MCF 10A (cell line): ENCODE results near the gene MBLAC1. TPM values are rescaled to one million over a fixed set of nuclear protein-coding genes. Genes with fewer than 3 reads are reported as not detected.
A peak's percentile ranks its signal among the peaks of the same experiment; 100 is the strongest.

Source experiments
- BruUV-seq: library from RNA; stranded (reverse); fragments of 400-500 nt; replicated peaks from 2 replicates; lab custom pipeline; 2021; lab: Mats Ljungman, UMichigan
- CTCF ChIA-PET: fragments of 300-600 bp; sonication (Branson Sonifier 250); formaldehyde crosslinking; extraction: SDS; loops from one replicate; lab custom pipeline; 2021; ENCODE audit warnings: antibody characterized with exemption, inconsistent platforms; lab: Yijun Ruan, JAX
- POLR2A ChIA-PET: fragments of 300-600, 350-650 bp; sonication (Branson Sonifier 250); formaldehyde crosslinking; extraction: SDS; loops from one replicate; lab custom pipeline; 2020; ENCODE audit warnings: antibody characterized with exemption, inconsistent platforms; lab: Yijun Ruan, JAX
- DNase-seq: peaks from one replicate; pipeline ENCODE4 v3.0.0-alpha.2; 2018; ENCODE audit not compliant: unreplicated experiment
- H3K27ac Mint-ChIP-seq: one replicate; pipeline ENCODE4 v1.8.0; 2022; ENCODE audit warnings: mild to moderate bottlenecking, low read depth, mixed read lengths; ENCODE audit not compliant: unreplicated experiment
- H3K27me3 Mint-ChIP-seq: one replicate; pipeline ENCODE4 v1.8.0; 2022; ENCODE audit warnings: mixed read lengths; ENCODE audit not compliant: insufficient read depth, unreplicated experiment
- H3K36me3 Mint-ChIP-seq: one replicate; pipeline ENCODE4 v1.8.0; 2022; ENCODE audit warnings: mild to moderate bottlenecking, moderate library complexity, mixed read lengths; ENCODE audit not compliant: insufficient read depth, unreplicated experiment
- H3K4me1 Mint-ChIP-seq: one replicate; pipeline ENCODE4 v1.8.0; 2022; ENCODE audit warnings: mixed read lengths; ENCODE audit not compliant: insufficient read depth, unreplicated experiment
- H3K4me3 Mint-ChIP-seq: one replicate; pipeline ENCODE4 v1.8.0; 2022; ENCODE audit warnings: mild to moderate bottlenecking, moderate library complexity, mixed read lengths; ENCODE audit not compliant: unreplicated experiment
- H3K9me3 Mint-ChIP-seq: one replicate; pipeline ENCODE4 v1.8.0; 2022; ENCODE audit warnings: mixed read lengths; ENCODE audit not compliant: unreplicated experiment
- intact Hi-C: fragments of 100-400 bp; cut with micrococcal nuclease; formaldehyde crosslinking; loops from 2 replicates; pipeline ENCODE4 v1.14.1; 2022
- total RNA-seq: library from RNA; stranded (reverse); gene quantifications from 2 replicates; pipeline ENCODE4 v1.2.3, GENCODE V29; 2022
- TF ChIP-seq, protein P1 (sequence below): fragments of 200-600 bp; IDR thresholded peaks from one replicate; pipeline ENCODE4 v1.8.0; 2022; ENCODE audit warnings: antibody characterized with exemption, mild to moderate bottlenecking; ENCODE audit not compliant: unreplicated experiment

Gene MBLAC1
- total RNA-seq, 1 experiment from 2014 or later = 3.2 TPM

DNA sequence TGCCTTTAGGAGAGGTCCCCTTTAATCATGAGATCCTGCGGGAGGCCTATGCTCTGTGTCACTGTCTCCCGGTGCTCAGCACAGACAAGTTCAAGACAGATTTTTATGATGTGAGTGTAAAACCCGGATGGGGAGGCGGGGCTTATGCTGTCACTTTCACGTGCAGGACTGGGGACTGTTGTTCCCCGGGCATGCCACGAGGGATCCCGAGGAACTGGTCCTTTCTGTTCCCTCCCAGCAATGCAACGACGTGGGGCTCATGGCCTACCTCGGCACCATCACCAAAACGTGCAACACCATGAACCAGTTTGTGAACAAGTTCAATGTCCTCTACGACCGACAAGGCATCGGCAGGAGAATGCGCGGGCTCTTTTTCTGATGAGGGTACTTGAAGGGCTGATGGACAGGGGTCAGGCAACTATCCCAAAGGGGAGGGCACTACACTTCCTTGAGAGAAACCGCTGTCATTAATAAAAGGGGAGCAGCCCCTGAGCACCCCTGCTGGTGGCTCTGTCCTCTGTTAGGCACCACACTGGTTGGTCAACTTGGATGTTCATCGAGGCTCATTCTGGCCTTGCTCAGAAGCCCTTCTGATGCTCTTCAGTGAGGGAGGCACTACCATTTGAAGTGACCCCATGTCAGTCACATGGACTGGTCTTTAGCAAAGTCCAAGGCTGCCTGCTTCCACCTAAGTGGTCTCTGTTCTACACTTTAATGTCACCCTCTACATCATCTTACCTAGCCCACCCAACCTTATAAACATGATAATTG lies 35.2 kb upstream of the MBLAC1 start:
- no peaks in the 10 kb centered on the region for H3K27me3 Mint-ChIP-seq
- ChIA-PET CTCF (no interaction called here), POLR2A (interaction anchor here (0.9 to 3.7 kb wide), 5 partner anchors 9 to 39 kb away, joined by 3 to 92 read pairs (median 4); partner anchors contain the start of genes AP4M1, MBLAC1, MCM7 and ZNF3)
- H3K9me3 Mint-ChIP-seq = no peaks in the 10 kb centered on the region
- TSS peak; percentile 78 for BruUV-seq
- no peak overlapping the region for H3K4me3 Mint-ChIP-seq
- TF ChIP-seq, protein P1, sequence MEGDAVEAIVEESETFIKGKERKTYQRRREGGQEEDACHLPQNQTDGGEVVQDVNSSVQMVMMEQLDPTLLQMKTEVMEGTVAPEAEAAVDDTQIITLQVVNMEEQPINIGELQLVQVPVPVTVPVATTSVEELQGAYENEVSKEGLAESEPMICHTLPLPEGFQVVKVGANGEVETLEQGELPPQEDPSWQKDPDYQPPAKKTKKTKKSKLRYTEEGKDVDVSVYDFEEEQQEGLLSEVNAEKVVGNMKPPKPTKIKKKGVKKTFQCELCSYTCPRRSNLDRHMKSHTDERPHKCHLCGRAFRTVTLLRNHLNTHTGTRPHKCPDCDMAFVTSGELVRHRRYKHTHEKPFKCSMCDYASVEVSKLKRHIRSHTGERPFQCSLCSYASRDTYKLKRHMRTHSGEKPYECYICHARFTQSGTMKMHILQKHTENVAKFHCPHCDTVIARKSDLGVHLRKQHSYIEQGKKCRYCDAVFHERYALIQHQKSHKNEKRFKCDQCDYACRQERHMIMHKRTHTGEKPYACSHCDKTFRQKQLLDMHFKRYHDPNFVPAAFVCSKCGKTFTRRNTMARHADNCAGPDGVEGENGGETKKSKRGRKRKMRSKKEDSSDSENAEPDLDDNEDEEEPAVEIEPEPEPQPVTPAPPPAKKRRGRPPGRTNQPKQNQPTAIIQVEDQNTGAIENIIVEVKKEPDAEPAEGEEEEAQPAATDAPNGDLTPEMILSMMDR = no peak
- no peak for DNase-seq
- H3K36me3 Mint-ChIP-seq = peaks cover 75% of the 10 kb centered on the region
- intact Hi-C loops = no loop called here
- H3K27ac Mint-ChIP-seq = no peak overlapping the region
- peaks cover 18% of the 10 kb centered on the region for H3K4me1 Mint-ChIP-seq

DNA sequence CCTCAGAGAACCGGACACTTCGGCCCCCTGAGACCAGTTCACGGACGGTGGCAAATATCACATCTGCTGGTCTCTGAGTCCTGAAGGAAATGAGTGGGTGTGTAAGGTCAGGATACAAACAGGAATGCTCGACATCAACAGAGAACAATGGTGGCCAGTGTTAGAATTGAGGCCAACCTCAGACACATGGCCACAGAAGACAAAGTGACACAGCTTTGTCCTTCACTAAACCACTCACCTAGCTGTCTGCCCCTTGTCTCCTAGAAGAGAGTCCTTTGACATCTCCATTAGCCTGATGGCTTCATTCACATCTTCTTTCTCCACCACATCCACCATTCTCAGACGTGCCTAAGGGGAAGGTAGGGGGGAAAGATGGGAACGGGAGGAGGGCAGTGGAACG lies 33.7 kb upstream of the MBLAC1 start:
- intact Hi-C loops = no loop called here
- DNase-seq = no peak
- ChIA-PET POLR2A (no interaction called here), CTCF (no interaction called here)
- BruUV-seq = no TSS peak
- Mint-ChIP-seq H3K4me3 (no peak overlapping the region), H3K36me3 (peaks cover 90% of the 10 kb centered on the region), H3K4me1 (peaks cover 21% of the 10 kb centered on the region), H3K27ac (no peak overlapping the region), H3K9me3 (no peaks in the 10 kb centered on the region), H3K27me3 (no peaks in the 10 kb centered on the region)
- TF ChIP-seq, protein P1 = no peak

DNA sequence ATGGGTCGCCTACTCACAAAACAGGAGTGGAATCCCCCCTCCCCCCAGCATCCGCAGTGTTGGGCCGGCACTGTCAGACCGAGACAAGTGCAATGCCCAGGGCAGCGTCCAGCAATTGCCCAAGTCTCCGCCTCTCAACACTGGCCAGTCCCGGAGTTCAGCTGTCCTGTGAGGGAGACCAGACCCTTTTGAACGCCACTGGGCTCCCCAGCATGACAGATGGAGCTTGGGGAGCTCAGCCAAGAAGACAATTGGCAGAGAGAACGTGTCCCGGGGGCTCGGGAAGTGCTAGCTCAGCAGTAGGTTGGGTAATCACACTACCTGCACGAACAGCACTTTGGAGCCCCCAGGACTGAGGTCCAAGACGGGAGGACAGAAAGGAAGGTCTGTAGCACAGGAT lies 33.3 kb upstream of the MBLAC1 start:
- peak overlapping the region; percentile 11 for H3K27ac Mint-ChIP-seq
- H3K27me3 Mint-ChIP-seq = no peaks in the 10 kb centered on the region
- BruUV-seq = no TSS peak
- CTCF ChIA-PET = interaction anchor here (0.6 to 1.2 kb wide), 2 partner anchors 11 to 72 kb away, joined by 3 read pairs; no protein-coding TSS in a partner anchor
- peaks cover 94% of the 10 kb centered on the region for H3K36me3 Mint-ChIP-seq
- TF ChIP-seq, protein P1 = no peak
- H3K9me3 Mint-ChIP-seq = no peaks in the 10 kb centered on the region
- intact Hi-C loops = no loop called here
- H3K4me3 Mint-ChIP-seq = no peak overlapping the region
- POLR2A ChIA-PET = no interaction called here
- peaks cover 25% of the 10 kb centered on the region for H3K4me1 Mint-ChIP-seq
- no peak for DNase-seq

DNA sequence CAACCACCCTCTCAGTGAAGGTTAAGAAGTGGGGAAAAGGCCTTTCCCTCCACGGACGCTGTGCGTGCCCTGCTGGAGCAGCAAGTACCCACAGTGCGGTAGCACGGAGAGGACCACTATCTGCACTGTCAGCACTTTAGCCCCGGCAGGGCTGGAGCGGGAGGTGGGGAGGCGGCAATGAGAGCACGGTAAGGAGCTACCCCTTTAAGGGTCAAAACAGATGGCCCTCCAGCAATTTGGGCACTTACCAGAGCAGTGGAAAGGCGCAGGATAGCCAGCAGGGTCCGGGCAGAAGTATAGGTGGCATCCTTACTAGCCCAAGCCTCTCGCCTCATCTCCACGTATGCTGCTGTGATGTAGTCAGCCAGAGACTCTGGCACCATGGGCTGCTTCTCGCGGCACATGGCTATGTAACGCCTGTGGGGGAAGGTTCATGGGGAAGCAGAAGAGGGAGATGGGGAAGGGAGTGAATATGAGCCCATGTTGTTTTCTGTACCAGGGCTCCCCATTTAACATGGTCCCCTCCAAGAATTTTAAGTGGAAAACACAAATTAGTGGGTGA lies 32.8 kb upstream of the MBLAC1 start:
- BruUV-seq = no TSS peak
- CTCF ChIA-PET = interaction anchor here (0.6 to 1.2 kb wide), 2 partner anchors 12 to 71 kb away, joined by 3 read pairs; no protein-coding TSS in a partner anchor
- H3K4me1 Mint-ChIP-seq = peaks cover 29% of the 10 kb centered on the region
- no peak for DNase-seq
- no peaks in the 10 kb centered on the region for H3K9me3 Mint-ChIP-seq
- TF ChIP-seq, protein P1 = no peak
- intact Hi-C loops = no loop called here
- H3K27me3 Mint-ChIP-seq = no peaks in the 10 kb centered on the region
- H3K4me3 Mint-ChIP-seq = no peak overlapping the region
- H3K27ac Mint-ChIP-seq = peak overlapping the region; percentile 11
- H3K36me3 Mint-ChIP-seq = peaks cover 95% of the 10 kb centered on the region
- POLR2A ChIA-PET = no interaction called here
